ENCODE results near the gene RUFY2. TPM values are rescaled to one million over a fixed set of nuclear protein-coding genes. Genes with fewer than 3 reads are reported as not detected.

The RUFY2 gene
- total and polyA plus RNA-seq, 10 donors, result 4.5 to 33.1 (median 22.1) TPM

- intact Hi-C loops (cut with DNase I; ENCODE audit: low total_unique reads), result loop anchor here (5.0 to 10.0 kb wide), 2 partner anchors 91 to 448 kb away; no protein-coding TSS in a partner anchor
Observed at GRCh38 chr10:68302871-68303270, 104.2 kb downstream of the RUFY2 start.

DNA sequence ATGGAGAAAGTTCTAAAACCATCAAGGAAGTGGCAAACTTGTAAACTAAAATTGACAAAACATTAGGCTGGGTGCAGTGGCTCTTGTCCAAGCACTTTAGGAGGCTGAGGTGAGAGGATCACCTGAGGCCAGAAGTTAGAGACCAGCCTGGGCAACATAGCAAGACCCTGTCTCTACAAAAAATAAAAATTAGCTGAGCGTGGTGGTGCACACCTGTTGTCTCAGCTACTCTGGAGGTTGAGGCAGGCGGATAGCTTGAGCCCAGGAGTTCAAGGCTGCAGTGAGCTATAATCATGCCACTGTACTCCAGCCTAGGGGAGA lies 104.6 kb downstream of the RUFY2 start:
- Histone ChIP-seq H3K9me3 (no peaks in the 10 kb centered on the region), H3K27me3 (replicated peaks in 1 of 7) (no peaks in the 10 kb centered on the region), H3K4me3 (no peak overlapping the region), H3K4me1 (peaks cover 5 to 27% (median 20%) of the 10 kb centered on the region in 6 donors), H3K27ac (no peak overlapping the region), H3K36me3 (no peaks in the 10 kb centered on the region)
- intact Hi-C loops (cut with DNase I; ENCODE audit: low total_unique reads), result loop anchor here (5.0 to 10.0 kb wide), 2 partner anchors 90 to 448 kb away; no protein-coding TSS in a partner anchor
- DNase-seq, result no peak
- TF ChIP-seq CTCF (IDR thresholded peaks at IDR 0.05 in 8 of 11, conservative IDR thresholded peaks at IDR 0.05 in 3 of 11) (peak in 2 of 11 experiments; percentile 4 to 31), POLR2A (IDR thresholded peaks at IDR 0.05) (no peak), POLR2AphosphoS5 (IDR thresholded peaks at IDR 0.05) (no peak)
- WGBS, 5 donors, result 35 to 73% (median 43%) methylated on average over 2 of the region's 2 CpGs

More at GRCh38 chr10:68302871-68303270, 104.2 kb downstream of the RUFY2 start:
- H3K27me3 ChIP-seq (replicated peaks in 1 of 7), result no peaks in the 10 kb centered on the region
- H3K27ac ChIP-seq, result no peak overlapping the region
- no peaks in the 10 kb centered on the region for H3K9me3 ChIP-seq
- H3K4me3 ChIP-seq, result no peak overlapping the region
- no peak for TF ChIP-seq CTCF (IDR thresholded peaks at IDR 0.05 in 8 of 11, conservative IDR thresholded peaks at IDR 0.05 in 3 of 11)
- no peak for TF ChIP-seq POLR2AphosphoS5 (IDR thresholded peaks at IDR 0.05)
- no peak for TF ChIP-seq POLR2A (IDR thresholded peaks at IDR 0.05)
- peaks cover 5 to 27% (median 20%) of the 10 kb centered on the region in 6 donors for H3K4me1 ChIP-seq
- no peaks in the 10 kb centered on the region for H3K36me3 ChIP-seq
- DNase-seq, result no peak
- 70 to 81% (median 72%) methylated on average over 5 of the region's 5 CpGs for WGBS, 5 donors

DNA sequence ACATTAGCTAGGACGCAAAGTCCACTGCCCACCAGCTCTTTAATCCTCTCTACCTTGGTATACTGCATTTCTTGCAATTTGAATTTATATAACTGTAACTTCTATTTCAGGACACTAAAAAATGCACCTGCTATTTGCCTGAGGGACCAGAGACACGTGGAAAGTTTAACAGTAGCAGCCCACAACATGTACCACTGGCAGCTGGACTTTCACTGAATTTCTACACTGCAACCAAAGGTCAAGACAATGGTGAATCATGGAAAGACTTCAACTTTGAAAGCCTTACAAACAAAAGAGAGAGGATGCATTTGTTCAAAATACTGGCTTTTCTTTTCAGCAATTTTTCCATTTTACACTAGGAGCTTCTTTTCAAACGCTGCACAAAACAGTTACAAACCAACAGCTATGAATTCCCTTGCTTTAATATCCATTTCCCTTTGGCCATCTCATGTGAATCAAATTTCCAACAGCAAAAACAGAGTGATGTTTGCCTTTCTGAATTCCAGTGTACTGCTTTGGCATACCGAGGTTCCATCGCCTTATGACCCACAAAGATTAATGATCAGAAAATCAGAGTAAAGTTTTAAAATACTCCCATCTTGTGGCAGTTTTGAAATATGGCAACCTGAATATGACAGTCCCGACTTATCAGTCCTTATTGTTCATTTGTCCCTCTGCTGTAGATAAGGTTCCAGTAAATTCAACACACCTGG lies 105.1 kb downstream of the RUFY2 start:
- no peak overlapping the region for H3K4me3 ChIP-seq
- WGBS, 5 donors, result 41 to 52% (median 45%) methylated on average over 6 of the region's 6 CpGs
- H3K4me1 ChIP-seq, result peaks cover 5 to 27% (median 20%) of the 10 kb centered on the region in 6 donors
- TF ChIP-seq POLR2AphosphoS5 (IDR thresholded peaks at IDR 0.05) (no peak), POLR2A (IDR thresholded peaks at IDR 0.05) (no peak), CTCF (IDR thresholded peaks at IDR 0.05 in 8 of 11, conservative IDR thresholded peaks at IDR 0.05 in 3 of 11) (peak; percentile 42 to 80 (median 71))
- no peak for DNase-seq
- no peaks in the 10 kb centered on the region for H3K36me3 ChIP-seq
- intact Hi-C loops (cut with DNase I; ENCODE audit: low total_unique reads), result loop anchor here (5.0 to 10.0 kb wide), 2 partner anchors 90 to 447 kb away; no protein-coding TSS in a partner anchor
- H3K9me3 ChIP-seq, result no peaks in the 10 kb centered on the region
- no peaks in the 10 kb centered on the region for H3K27me3 ChIP-seq (replicated peaks in 1 of 7)
- H3K27ac ChIP-seq, result peak overlapping the region in 6 of 8 donors; percentile 2 to 84 (median 48)

DNA sequence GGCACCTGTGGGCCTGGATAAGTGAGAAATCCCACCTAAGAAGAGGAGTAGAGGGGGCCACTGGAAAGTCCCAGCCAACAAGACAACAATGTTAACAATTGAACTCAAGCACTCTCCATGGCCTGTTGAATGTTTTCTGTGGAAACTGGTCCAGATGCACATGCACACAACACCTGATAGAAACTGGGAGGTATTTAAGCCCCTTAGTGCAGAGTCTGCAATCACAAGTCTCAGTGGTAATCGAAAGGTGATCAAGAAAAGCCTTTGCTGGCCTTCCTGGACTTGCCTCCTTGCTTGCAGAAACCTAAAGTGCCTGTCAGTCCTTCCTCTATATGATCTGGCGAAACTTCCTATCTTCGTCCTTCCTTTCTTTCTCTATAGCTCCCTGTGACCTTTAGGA lies 105.8 kb downstream of the RUFY2 start:
- Histone ChIP-seq H3K36me3 (no peaks in the 10 kb centered on the region), H3K4me1 (peaks cover 5 to 27% (median 20%) of the 10 kb centered on the region in 6 donors), H3K4me3 (peak overlapping the region in 1 of 8 donors; percentile 24), H3K9me3 (no peaks in the 10 kb centered on the region), H3K27ac (peak overlapping the region in 7 of 8 donors; percentile 10 to 84 (median 56)), H3K27me3 (replicated peaks in 1 of 7) (no peaks in the 10 kb centered on the region)
- WGBS, 5 donors, result 40 to 82% (median 56%) methylated on average over 3 of the region's 3 CpGs
- no peak for DNase-seq
- TF ChIP-seq CTCF (IDR thresholded peaks at IDR 0.05 in 8 of 11, conservative IDR thresholded peaks at IDR 0.05 in 3 of 11) (no peak), POLR2A (IDR thresholded peaks at IDR 0.05) (no peak), POLR2AphosphoS5 (IDR thresholded peaks at IDR 0.05) (no peak)
- intact Hi-C loops (cut with DNase I; ENCODE audit: low total_unique reads), result loop anchor here (5.0 to 10.0 kb wide), 2 partner anchors 89 to 446 kb away; no protein-coding TSS in a partner anchor

Measured in spleen (tissue), 11 donors.